ENCODE results near the gene RAB9A.
"Not testable (repeated sequence)": the region's sequence is repeated elsewhere in the genome, so short reads cannot be mapped to it uniquely, and the experiment has no call there.

Gene RAB9A

GRCh38 chrX:13703135-13703534, 14.2 kb downstream of the RAB9A start:
- DNase-seq = no peak

- no peak for DNase-seq
Measured at GRCh38 chrX:13703589-13703988, 14.7 kb downstream of the RAB9A start.

GRCh38 chrX:13711141-13711540, 22.2 kb downstream of the RAB9A start:
- no peak for DNase-seq

DNA sequence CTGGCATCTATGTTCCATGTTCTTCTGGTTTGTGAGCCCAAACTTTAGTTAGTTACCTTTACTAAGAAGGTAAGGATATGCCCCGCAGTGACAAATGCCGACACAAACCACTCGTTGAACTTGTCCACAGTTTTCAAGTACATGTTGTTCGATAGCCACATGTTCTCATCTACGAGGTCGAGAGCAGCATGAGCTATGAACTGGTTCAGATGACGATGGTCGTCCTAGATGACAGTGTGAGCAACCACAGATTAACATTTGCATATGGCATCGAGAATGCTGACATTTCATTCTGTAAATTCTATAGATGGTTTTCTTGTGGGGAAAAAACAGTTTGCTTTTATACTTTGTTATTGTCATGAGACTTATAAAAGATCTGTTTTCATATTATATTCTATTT, 27.5 kb downstream of the RAB9A start:
- no peak for DNase-seq

DNA sequence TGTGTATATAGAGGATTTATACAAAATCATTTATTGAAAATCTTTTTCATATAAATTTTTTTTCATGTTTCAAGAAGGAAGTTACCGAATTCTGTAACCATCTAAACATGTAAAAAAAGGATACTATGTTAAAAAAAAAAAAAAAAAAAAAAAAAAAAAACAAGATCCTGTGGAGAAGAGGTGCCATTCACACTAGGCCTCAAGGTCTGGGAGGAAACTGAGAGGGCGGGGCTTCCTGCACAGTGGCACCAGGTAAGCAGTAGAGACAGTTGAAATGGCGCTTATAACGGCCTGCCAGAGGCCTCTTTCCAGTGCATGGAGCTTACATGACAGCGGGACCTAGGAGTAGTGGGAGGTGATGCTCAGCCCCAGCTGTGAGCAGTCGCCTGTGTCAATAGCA, 28.0 kb downstream of the RAB9A start:
- DNase-seq = no peak

DNA sequence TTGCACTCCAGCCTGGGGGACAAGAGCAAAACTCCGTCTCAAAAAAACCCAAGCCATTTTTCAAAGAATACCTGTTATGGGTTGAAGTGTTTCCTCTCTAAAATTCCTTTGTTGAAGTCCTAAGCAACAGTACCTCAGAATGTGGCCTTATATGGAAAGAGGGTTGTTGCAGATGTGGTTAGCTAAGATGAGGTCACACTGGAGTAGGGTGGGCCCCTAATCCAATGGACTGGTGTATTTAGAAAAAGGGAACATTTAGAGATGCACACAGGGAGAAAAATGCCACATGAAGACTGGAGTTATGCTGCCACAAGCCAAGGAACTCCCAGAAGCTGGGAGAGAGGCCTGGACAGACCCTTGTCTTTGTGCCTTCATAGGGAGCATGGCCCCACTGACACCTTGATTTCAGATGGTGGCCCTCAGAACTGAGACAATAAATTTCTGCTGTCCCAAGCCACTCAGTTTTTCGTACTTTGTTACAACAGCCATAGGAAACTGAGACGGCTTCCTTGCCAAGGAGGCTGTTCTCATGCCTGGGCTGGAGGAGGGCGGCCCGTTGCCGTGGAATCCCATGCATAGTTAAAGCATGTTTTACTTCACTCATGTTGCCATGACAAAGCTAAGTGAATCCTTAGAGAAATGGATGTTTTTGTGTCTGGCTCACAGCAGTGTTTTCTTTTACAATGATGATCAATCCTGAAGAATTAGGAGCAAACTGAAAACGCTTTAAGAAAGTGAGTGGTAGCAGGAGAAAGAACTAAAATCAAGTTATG, 29.0 kb downstream of the RAB9A start:
- peak; percentile 40 for DNase-seq

DNA sequence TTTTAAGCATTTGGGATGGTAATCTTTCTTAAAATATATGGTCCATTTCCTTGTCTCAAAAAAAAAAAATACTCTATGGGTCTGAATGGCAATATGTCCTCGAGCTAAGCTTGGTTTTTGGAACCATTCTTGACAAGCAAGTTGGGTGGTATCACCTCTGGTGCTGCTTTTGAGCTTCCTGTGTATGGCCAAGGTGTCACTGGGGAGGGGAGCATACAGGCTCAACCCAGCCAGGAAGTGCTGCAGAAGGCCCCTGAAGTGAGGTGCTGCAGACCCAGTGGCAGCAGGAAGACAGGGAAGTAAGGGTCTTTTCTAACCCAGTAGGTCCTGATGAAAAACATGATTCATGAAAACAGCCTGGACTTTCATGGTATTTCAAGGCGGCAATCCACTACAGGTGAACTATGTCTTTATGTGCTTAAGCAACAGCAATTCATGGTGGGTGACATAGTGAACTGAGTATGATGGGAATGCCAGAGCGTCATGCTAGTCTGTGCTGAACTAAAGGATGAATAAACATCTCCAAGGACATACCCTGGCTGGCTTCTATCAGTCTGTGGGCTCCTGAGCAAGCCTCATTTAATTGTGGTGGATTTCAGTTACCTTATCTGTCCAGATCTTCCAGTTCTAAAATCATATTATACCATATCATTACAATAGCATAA, 30.4 kb downstream of the RAB9A start:
- peak; percentile 28 for DNase-seq

- no peak for DNase-seq
Measured at GRCh38 chrX:13721371-13721770, 32.4 kb downstream of the RAB9A start.

- DNase-seq = no peak
Measured at GRCh38 chrX:13721819-13722519, 33.0 kb downstream of the RAB9A start.

- not testable (repeated sequence) for DNase-seq
Measured at GRCh38 chrX:13724878-13725277, 36.0 kb downstream of the RAB9A start.

DNA sequence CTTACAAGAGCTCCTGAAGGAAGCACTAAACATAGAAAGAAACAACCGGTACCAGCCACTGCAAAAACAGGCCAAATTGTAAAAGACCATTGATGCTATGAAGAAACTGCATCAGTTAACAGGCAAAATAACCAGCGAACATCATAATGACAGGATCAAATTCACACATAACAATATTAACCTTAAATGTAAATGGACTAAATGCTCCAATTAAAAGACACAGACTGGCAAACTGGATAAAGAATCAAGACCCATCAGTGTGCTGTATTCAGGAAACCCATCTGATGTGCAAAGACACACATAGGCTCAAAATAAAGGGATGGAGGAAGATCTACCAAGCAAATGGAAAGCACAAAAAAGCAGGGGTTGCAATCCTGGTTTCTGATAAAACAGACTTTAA, 37.7 kb downstream of the RAB9A start:
- DNase-seq = not testable (repeated sequence)

GRCh38 chrX:13730523-13730922, 41.6 kb downstream of the RAB9A start:
- not testable (repeated sequence) for DNase-seq

DNA sequence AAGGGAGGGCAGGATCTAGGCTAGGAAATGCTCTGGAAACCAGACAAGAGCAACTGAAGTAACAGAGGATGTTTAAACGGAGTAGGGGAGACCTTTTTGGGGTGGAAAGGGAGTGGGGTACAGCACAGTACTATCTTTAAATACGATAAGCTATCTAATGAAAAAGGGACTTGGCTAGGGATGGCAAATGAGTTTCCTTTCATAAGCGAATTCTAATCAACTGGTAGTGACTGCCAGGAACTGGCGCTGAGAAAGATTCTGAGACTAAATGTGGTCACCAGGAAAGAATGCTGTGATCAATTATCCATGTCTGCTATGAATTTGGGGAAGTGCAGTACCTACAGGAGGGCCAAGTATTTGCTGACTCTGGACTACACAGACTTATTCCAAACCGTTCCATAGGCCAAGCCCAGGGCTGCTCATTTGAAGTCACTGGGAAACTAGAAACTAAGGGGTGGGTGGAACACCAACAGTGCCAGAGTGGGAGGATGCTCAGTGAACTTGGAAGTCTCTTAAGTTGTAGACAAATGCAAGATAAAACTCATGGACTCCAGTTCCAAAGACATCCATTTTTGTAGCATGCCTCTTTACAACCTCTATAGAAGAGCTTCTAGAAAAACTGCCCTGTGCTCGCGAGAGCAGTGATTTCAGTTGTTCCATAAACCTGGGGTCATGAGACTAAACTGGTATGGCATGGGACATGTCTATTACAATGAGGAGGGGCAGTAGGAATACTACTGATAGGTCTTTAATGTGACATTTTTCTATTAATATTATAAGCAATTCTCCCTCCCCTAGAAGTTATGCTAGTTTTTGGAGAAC, 43.5 kb downstream of the RAB9A start:
- peak; percentile 20 for DNase-seq

DNA sequence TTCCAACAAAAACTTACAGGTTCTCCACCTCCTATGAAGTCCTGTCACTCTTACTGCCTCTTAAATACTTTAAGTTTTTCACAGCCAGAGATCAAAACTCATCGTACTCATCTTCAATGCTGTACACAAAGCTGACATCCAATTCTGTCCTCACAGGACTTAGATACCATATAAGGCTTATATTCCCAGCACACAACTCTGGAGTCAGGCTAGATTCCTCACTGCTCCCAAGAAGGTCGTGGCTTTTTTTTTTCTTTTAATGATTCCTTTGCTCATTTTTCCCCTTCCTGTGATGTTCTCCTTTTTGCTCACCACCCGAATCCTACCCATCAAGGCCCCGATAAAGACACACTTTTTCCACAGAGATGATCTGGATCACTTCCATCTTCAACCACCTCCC, 44.6 kb downstream of the RAB9A start:
- peak; percentile 26 for DNase-seq

DNA sequence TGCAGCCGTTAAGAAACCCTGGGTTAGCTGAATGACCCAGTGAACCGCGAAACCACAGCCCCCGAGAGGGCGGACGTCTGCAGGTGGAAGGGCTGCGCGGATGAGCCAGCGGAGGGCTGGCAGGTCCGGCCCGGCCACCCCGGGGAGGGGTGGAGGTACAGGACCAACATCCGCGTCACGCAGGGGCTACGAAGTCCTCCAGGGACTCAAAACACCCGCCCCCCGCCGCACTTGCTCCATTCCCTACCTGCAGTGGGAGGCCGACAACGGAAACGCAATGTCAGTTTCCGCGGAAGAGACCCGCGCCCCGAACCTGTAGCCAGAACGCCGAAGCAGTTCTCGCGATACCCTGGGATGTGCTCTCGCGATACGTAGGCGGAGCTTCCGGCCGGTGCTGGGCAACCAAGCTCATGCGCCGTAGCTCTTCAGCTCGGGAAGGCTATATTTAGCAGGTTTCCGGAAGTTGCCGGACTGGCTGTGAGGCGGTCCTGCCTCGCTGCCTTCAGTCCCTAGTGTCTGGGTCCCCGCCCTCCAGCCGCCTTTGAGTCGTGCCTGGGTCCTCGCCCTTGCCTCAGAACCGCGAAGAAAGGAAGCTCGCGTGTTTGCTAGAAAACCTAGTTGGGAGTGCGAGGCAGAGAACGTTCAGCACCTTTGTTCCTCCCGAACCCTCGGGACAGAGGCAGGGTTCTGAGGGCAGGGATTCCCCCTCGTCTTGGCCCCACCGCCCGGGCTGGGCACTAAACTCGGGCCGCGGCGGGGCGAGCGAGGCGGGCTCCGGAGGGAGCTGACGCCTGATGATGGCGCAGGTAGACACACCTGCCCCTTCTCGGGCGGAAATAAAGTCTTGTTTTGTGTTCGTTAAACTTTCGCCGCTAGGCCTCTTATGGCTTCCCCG, 45.6 kb downstream of the RAB9A start, which contains the start of the genes OFD1 and TRAPPC2:
Gene OFD1, plus strand, starts transcription at position 471 of the 895 bp plus-strand sequence. Its CDS starts 324 bp downstream, at position 795.
Gene TRAPPC2, minus strand, starts transcription at position 343 of the 895 bp plus-strand sequence. CDS start 14,657 bp downstream, outside the sequence.
- peak; percentile 74 for DNase-seq

DNA sequence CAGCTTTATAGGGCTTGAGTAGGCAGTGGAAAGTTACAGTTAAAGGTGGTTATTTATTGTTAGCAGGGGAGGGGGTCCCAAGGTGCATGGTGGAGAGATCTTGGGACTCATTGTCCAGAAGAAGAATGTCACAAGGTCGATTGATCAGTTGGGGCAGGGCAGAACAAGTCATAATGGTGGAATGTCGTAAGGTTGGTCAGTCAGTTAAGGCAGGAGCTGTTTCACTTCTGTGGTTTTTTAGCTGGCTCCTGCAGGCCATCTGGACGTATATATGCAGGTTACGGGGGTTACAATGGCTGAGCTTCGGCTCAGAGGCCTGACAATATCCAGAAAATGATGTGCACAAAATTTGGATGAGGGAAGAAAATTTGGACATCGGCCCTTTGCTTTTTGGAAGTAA, 52.8 kb downstream of the RAB9A start:
- no peak for DNase-seq

DNA sequence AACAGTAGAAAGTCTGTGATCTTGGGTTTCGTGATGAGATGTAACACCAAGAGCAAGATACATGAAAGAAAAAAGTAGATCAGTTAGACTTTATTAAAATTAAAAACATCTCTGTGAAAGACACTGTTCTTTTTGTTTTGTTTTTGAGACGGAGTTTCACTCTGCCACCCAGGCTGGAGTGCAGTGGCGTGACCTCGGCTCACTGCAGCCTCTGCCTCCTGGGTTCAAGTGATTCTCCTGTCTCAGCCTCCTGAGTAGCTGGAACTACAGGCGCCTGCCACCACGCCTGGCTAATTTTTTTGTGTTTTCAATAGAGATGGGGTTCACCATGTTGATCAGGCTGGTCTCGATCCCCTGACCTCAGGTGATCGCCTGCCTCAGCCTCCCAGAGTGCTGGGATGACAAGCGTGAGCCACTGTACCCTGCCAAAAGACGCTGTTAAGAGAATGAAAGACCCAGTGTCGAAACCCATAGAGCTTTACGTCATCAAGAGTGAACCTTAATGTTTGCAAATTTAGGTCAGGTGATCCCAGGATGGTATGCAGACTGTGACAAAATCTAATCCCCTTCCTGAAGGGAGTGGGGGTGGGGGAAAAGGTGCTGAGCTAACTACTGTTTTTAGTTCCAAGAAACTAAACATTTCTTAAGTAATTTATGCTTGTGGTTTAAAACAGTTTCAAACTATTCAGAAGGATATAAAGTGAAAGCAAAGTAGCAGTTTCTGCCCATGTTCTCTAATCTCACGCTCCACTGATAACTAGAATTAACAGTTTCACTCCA, 53.7 kb downstream of the RAB9A start:
- no peak for DNase-seq

DNA sequence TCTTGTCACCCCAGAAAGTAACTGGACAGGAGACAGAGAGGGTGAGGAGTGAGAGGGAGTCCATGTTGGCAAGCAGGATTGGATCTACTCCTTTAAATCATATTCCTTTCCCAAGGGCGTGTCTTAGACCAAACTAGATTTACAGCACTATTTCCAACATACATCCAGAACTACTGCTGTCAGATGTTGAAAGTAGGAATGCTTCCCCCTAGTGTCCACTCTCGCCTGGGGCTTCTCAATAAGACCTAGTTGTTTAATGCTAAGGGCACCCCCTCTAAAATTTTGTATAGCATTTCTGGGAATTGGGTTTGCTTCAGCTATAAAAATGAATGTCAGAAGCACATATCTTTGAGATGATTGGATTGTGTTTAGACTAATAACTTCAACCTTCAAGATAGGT, 58.9 kb downstream of the RAB9A start:
- peak; percentile 6 for DNase-seq

DNA sequence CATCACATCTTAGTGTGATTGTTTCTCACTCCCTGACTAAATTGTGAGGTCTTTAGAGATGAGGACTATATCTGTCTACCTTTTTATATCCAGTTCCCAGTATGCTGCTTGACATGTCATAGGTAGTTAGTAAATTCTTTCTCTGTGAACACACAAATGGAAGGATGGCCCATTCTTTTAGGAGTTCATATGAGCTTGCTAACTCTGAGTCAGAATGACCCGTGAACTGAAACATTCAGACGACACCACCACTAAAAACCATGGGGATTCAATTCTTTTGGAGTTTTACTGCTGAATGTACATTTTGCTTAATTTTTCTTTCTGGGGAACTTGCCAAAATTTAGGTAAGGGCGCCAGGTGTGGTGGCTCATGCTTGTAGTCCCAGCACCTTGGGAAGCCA, 59.6 kb downstream of the RAB9A start:
- DNase-seq = no peak

- DNase-seq = no peak
Measured at GRCh38 chrX:13750204-13750603, 61.3 kb downstream of the RAB9A start.

DNA sequence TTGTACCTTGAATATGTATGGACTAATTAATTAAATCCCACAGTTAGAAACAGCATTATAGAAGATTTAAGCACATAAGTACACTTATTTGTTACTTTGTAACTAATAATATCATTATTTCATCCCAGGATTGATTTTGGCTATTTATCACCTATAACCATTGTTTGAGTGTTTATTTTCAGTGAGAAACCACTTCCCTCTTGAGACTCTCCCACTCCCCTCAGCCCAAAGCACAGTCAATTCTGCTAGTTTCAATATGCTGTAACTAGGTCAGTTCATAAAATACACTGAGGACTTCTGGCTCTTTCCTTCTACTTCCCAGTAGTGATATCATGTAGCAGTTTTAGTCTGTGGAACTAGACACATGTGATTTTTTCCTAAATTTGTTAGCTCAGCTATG, 61.9 kb downstream of the RAB9A start:
- DNase-seq = no peak

Data from kidney glomerular epithelial cell (primary cell).